ENCODE measurements around the gene AP1M1.

GRCh38 chr19:16280306-16280705 is 82.6 kb downstream of the AP1M1 start:
- TF ChIP-seq CTCF (IDR thresholded peaks at IDR 0.05) (no peak), CREB1 (CRISPR knock-in tag; IDR thresholded peaks at IDR 0.05) (no peak)
